Ascending aorta (tissue), 2 donors: Measurements from ENCODE around the gene CREB5. TPM values are rescaled to one million over a fixed set of nuclear protein-coding genes. Genes with fewer than 3 reads are reported as not detected.

Experiments
- DNase-seq, 2 donors: peaks; one replicate each; pipeline ENCODE4 v3.0.0-alpha.2; 2019; ENCODE audit warnings: low spot score in 2 of 2
- H3K27ac ChIP-seq, 2 donors: fragments of 200-600 bp; sonication (generic); one replicate each; pipeline ENCODE4 v1.5.1; 2016 to 2017; ENCODE audit warnings: mild to moderate bottlenecking in 1 of 2
- H3K27me3 ChIP-seq: fragments of 200-600 bp; sonication (generic); one replicate; pipeline ENCODE4 v1.5.1; 2017
- H3K36me3 ChIP-seq, 2 donors: fragments of 200-600 bp; sonication (generic); one replicate each; pipeline ENCODE4 v1.5.1; 2016
- H3K4me1 ChIP-seq, 2 donors: fragments of 200-600 bp; sonication (generic); one replicate each; pipeline ENCODE4 v1.5.1; 2016 to 2017; ENCODE audit warnings: mild to moderate bottlenecking in 1 of 2
- H3K4me3 ChIP-seq, 2 donors: fragments of 200-600 bp; sonication (generic); one replicate each; pipeline ENCODE4 v1.5.1; 2016 to 2017; ENCODE audit warnings: mild to moderate bottlenecking in 1 of 2
- H3K9me3 ChIP-seq, 2 donors: fragments of 200-600 bp; sonication (generic); one replicate each; pipeline ENCODE4 v1.5.1; 2016
- CTCF ChIP-seq, 3 experiments: fragments of 200-600 bp in 2 of 3; fragments of 450-650 bp in 1 of 3; sonication (generic) in 2 of 3; IDR thresholded peaks; one replicate each; pipeline ENCODE4 v1.5.1; 2016 to 2019; ENCODE audit warnings: antibody characterized with exemption in 3 of 3, mild to moderate bottlenecking in 1 of 3, moderate library complexity in 1 of 3
- intact Hi-C: fragments of 100-400 bp; cut with DNase I; formaldehyde crosslinking; loops from one replicate; pipeline ENCODE4 v1.15.1; 2023
- total RNA-seq: library from RNA; depleted of rRNA; stranded (reverse); fragments of >200 nt; gene quantifications from one replicate; pipeline ENCODE4 v1.1.0, GENCODE V29; 2016

The CREB5 gene
- total RNA-seq, 1 donor from 2014 or later: 143 TPM

- no peak for DNase-seq
- Histone ChIP-seq H3K9me3 (no peaks in the 10 kb centered on the region), H3K27ac (no peak overlapping the region), H3K27me3 (no peaks in the 10 kb centered on the region), H3K4me1 (no peaks in the 10 kb centered on the region), H3K4me3 (no peak overlapping the region), H3K36me3 (no peaks in the 10 kb centered on the region)
- intact Hi-C loops: no loop called here
- no peak for TF ChIP-seq CTCF (IDR thresholded peaks at IDR 0.05)
These were observed 23.5 kb downstream of the CREB5 start for GRCh38 chr7:28435732-28436378.

GRCh38 chr7:28440055-28440601 is 27.8 kb downstream of the CREB5 start:
- DNase-seq: no peak
- Histone ChIP-seq H3K4me3 (no peak overlapping the region), H3K4me1 (no peaks in the 10 kb centered on the region), H3K36me3 (no peaks in the 10 kb centered on the region), H3K27ac (no peak overlapping the region), H3K9me3 (no peaks in the 10 kb centered on the region), H3K27me3 (no peaks in the 10 kb centered on the region)
- intact Hi-C loops: no loop called here
- TF ChIP-seq CTCF (IDR thresholded peaks at IDR 0.05): no peak

GRCh38 chr7:28442540-28443420 is 30.5 kb downstream of the CREB5 start:
- intact Hi-C loops: no loop called here
- TF ChIP-seq CTCF (IDR thresholded peaks at IDR 0.05): no peak
- H3K4me3 ChIP-seq: no peak overlapping the region

GRCh38 chr7:28446131-28446530 is 33.8 kb downstream of the CREB5 start:
- Histone ChIP-seq H3K27ac (no peak overlapping the region), H3K4me1 (no peaks in the 10 kb centered on the region)
- TF ChIP-seq CTCF (IDR thresholded peaks at IDR 0.05): no peak

More at GRCh38 chr7:28442540-28443420, 30.5 kb downstream of the CREB5 start:
- H3K4me1 ChIP-seq: no peaks in the 10 kb centered on the region
- H3K27ac ChIP-seq: no peak overlapping the region
- no peaks in the 10 kb centered on the region for H3K36me3 ChIP-seq
- DNase-seq: no peak
- H3K27me3 ChIP-seq: no peaks in the 10 kb centered on the region
- H3K9me3 ChIP-seq: no peaks in the 10 kb centered on the region

GRCh38 chr7:28447071-28447470 is 34.8 kb downstream of the CREB5 start:
- H3K9me3 ChIP-seq: no peaks in the 10 kb centered on the region
- TF ChIP-seq CTCF (IDR thresholded peaks at IDR 0.05): no peak
- no peaks in the 10 kb centered on the region for H3K27me3 ChIP-seq
- intact Hi-C loops: no loop called here
- no peak for DNase-seq
- H3K27ac ChIP-seq: no peak overlapping the region
- H3K4me3 ChIP-seq: no peak overlapping the region
- no peaks in the 10 kb centered on the region for H3K4me1 ChIP-seq
- no peaks in the 10 kb centered on the region for H3K36me3 ChIP-seq

More at GRCh38 chr7:28446131-28446530, 33.8 kb downstream of the CREB5 start:
- no peak overlapping the region for H3K4me3 ChIP-seq
- intact Hi-C loops: no loop called here
- H3K27me3 ChIP-seq: no peaks in the 10 kb centered on the region
- no peaks in the 10 kb centered on the region for H3K9me3 ChIP-seq
- DNase-seq: no peak
- no peaks in the 10 kb centered on the region for H3K36me3 ChIP-seq
